Right ventricle myocardium inferior (tissue), 1 donor: ENCODE results near the gene GLRX3. TPM values are rescaled to one million over a fixed set of nuclear protein-coding genes. Genes with fewer than 3 reads are reported as not detected.

ENCODE experiments used
- ATAC-seq: fragments of 200-7000 bp; cut with Tn5 transposase; one replicate; pipeline ENCODE4 v1.9.1; 2020; ENCODE audit warnings: mild to moderate bottlenecking, moderate library complexity
- DNase-seq: peaks from one replicate; pipeline ENCODE4 v3.0.0; 2021; ENCODE audit errors: missing footprints
- intact Hi-C: fragments of 100-400 bp; cut with DNase I; formaldehyde crosslinking; loops from one replicate; pipeline ENCODE4 v1.11.0; 2022
- total RNA-seq: library from RNA; stranded (reverse); fragmentation: NEBNext Ultra II Directional; extraction: Animal tissue kit (Norgen Biotek cat#: 25700); gene quantifications from one replicate; pipeline ENCODE4 v1.2.1, GENCODE V29; 2021
- donor health status: DM: no; HTN: yes; CAD: no; lungs with severe emphysema.

Gene GLRX3
- total RNA-seq, 1 donor from 2014 or later = 74.3 TPM

DNA sequence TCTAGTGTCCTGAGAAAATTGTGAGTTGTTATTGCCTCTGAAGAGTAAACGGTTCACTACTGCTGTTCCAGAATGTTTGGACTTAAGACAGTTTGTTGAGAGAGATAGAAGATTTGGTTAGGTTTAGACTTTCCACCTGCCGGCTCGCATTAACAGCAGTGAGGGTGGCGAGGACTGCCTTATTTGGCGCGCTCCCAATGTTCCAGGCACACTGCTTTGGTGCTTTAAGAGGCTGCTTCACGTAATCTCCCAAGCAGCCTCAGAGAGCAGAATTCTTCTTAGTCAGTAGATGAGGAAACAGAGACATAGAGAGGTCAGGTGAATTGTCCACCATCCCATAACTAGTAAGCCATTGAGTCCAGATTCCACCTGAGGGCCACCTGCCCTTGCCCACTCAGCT, 41.1 kb downstream of the GLRX3 start:
- DNase-seq = no peak
- intact Hi-C loops = no loop called here
- ATAC-seq = peak; percentile 68

DNA sequence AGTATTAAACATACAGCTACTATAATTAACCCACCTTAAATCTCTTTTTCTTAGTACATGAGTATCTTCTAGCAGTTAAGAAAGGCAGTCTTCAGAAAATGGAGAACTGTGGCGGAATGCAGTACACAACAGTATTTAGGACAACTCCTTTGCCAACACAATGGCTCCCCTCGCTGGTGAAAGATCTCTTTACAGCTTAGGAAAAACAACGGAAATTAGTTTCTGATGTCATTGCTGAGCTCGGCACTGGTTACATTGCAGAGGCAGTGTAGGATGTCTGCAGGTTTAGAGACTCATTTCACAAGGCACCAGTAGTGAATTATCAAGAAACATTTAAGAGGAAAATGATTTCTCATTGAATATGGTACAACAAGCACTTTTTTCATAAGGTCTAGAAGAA, 43.4 kb downstream of the GLRX3 start:
- intact Hi-C loops = no loop called here
- DNase-seq = no peak
- ATAC-seq = peak; percentile 64

DNA sequence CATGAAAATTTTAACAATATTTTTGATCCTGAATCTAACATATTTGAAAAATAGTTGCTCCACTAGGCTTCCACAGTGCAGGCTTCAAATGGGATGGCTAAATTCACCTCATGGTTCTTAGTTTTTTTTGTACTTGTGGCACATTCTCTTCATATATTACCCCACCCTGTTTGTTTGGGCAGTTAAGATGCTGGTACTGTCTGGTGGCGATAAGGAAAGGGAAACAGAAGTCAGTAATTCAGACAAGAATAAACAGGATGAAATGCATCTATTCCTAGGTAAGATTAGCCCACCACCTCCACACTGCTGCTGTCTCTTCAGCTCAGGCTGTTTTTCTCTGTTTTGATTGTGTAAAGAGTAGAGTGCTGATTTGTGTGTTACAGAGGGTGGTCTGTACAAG, 44.2 kb downstream of the GLRX3 start:
- intact Hi-C loops = no loop called here
- DNase-seq = no peak
- ATAC-seq = no peak

DNA sequence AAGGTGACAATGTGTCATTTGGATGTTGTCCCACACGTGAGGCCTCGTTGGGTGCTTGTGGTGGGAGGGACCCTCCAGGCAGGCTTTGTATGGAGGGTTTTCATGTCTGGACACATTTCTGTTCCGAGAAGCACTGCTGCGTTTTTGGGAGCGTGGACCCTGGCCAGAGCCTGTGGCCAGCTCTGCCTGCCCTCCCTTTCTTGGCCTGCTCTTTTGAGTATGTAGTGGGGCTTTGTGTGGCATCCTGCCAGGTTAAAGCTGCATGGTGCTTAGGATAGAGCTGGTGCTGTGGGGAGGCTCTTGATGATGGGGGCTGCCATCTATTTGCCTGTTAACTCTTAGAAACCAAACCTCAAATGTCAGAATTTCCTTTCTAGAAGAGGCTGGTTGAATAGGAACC, 45.7 kb downstream of the GLRX3 start:
- no peak for ATAC-seq
- intact Hi-C loops = no loop called here
- DNase-seq = no peak

DNA sequence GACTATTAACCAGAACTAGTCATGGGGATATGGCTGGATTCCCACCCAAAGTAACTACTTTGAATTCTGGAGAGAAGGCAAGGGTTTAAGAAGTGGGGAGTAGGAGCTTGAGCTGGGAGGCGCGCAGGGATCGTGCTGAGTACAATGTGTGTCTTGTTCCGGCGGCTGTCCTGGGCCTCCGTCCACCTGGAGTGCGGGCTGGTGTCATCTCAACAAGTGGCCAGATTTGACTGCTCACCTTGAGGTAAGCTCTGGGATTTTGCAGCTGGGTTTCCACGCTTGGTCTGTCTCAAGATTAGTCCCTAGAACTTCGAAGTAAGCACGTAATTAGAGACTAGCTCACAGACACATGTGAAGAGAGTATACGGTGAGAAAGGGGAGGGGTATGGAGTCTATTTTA, 49.4 kb downstream of the GLRX3 start:
- intact Hi-C loops = no loop called here
- DNase-seq = no peak
- no peak for ATAC-seq

DNA sequence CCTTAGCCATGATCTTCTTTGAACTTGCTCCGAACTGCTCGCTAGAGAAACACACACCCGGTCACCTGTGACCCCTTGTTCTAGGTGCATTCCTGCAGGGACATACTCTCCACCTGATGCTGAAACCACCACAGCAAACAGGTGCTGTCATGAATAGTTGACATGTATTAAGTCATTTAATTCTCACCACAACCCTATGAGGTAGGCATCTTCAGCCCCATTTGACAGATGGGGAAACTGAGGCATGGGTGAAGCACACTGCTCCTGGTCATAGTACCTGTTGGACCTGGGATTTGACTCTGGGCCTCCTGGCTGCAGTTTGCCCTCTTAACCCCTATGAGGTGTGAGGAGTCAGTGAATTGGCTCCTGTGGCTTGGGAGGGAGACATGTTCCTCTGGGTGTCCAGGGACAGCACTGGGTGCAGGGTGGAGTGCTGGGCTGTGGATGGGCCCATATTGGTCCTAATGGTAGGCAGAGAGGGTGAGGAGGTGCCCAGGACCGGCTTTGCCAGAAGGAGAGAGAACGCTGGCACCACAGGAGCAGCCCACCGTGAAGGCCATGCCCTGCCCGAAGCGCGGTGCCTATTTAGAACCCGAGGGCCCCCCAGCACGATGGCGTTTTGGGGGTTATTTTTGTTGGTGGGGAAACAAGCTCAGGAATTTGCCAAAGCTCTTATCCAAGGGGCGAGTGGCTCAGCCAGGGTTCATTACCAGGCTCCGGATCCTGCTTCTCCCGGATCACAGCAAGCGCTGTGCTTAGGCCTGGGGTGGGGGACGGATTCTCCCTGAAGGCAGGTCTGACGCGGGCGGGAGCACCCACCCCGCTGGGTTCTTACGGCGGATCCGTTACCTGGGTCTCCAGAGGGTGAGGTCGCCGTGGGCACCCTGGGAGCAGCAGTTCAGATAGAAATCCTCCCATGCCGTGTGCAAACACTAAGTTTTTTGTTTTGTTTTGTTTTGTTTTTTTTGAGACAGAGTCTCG, 52.3 kb downstream of the GLRX3 start:
- ATAC-seq (no peak), DNase-seq (no peak)
- intact Hi-C loops = no loop called here

DNA sequence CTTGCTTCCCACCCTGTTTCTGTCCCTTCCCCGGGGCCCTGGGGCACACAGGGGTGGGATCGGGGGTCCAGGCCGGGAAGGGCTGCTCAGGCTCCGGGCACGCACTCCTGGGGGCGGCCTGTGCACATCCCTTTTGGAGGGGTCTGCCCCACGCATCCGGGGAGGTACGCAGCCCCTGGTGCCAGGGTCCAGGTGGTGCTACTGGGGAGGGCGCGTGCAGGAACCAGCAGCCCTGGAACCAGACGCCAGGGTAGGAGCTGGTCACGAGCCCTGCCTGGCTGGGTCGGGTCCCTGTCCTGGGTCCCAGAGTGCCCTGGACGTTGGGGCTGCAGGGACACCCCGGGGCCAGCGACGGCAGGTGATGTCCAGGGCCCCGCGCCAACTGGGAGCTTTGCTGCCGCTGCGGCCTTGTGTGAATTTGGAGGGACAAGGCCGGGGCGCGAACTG, 53.4 kb downstream of the GLRX3 start:
- intact Hi-C loops = loop anchor here (5.0 kb wide), 3 partner anchors 113 to 1683 kb away; no protein-coding TSS in a partner anchor
- ATAC-seq (no peak), DNase-seq (no peak)

DNA sequence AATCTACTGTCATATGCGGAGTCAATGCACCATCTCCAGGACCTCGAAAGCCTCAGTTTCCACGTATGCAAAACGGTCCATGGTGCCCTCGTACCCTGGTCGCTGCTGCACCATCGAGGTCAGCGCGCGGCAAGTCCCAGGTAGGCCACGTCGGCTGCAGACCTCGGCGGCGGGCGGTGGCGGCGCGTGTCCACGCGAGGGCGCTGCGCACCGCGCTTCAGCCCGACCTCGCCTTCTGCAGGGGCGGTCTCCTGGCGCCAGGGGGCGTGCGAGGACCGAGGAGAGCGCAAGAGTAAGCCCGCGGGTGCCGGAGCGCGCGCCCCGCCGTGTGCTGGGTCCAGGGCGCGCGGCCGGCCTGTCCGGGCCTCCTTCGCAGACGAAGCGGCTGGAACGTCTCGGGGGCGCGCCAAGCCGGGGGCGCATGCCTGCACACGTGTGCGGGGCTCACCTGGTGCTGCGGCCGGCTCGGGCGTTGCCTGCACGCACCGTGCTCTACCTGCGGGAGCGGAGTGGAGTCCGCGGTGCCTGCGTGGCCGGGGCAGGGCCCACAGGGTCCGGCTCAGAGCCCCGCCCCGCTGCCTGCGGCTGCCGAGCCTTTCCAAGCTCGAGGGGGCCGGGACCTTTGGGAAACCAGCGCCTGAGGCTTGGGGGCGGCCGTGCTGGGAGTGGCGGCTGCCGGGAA, 54.0 kb downstream of the GLRX3 start:
- peak; percentile 94 for DNase-seq
- peak; percentile 94 for ATAC-seq
- intact Hi-C loops = loop anchor here (5.0 kb wide), 3 partner anchors 112 to 1682 kb away; no protein-coding TSS in a partner anchor

DNA sequence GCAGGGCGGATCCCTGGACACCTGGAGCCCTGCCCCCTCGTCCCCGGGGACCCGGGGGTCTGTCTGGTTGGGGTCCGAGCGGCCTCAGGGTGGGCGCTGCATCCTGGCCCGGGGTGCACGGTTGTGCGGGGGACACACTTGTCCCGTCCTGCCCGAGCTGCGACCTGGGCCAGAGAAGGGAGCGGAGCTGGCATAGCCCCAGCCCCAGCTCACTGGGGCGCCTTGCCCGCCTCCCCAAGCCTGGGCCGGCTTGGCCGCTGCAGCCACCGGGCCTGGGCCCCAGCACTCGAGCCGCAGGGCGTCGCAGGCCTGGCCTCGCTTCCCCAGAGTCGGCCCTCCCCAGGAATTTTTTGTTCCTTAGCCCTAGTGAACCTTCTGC, 54.5 kb downstream of the GLRX3 start:
- intact Hi-C loops = loop anchor here (5.0 kb wide), 3 partner anchors 112 to 1682 kb away; no protein-coding TSS in a partner anchor
- no peak for DNase-seq
- ATAC-seq = peak; percentile 9

DNA sequence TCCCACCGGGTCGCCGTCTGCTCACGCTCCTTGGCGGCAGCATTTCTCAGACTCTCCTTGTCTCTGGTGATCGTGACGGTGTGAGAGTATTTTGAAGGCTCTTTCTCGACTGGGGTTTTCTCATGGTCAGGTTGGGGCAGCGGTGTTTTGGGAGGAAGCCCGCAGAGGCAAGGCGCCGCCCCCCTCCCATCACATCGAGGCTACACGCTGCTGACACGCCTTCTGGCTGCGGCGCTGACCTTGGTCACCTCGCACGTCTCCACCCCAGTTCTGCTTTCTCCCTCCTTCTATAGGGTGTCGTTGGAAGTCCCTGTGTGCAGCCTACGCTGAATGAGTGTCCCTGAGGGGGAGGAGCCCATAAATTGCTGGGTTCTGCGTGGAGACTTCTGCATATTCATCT, 55.2 kb downstream of the GLRX3 start:
- DNase-seq = no peak

DNA sequence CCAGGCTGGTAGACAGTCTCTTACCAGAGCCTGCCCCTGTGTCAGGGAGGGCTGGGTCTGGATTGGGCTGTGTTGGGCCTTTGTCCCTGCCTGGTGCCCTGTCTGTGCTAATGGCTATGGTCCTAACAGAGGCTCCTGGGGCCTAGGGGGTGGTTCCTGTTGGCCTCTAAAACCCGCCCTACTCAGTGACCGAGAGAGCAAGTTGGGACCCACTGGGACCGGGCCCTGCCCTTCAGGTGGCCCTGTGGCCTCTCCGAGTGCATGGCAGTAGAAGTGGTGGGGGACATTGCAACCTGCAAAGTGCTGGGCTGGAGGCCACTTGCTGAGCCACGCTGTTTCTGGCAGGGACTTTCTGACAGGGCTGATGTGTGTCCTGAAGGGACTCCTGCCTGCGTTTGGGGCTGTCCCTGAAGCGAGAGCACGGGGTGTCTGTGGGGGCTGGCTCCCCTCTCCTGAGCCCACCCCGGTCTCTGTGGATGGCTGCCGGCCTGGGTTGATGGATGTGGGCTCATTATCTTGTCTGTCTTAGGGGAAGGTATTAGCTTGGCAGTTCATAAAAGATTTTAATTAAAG, 56.2 kb downstream of the GLRX3 start:
- DNase-seq (no peak), ATAC-seq (no peak)
- intact Hi-C loops = loop anchor here (5.0 kb wide), 3 partner anchors 110 to 1680 kb away; no protein-coding TSS in a partner anchor

More for the DNA sequence above, 55.2 kb downstream of the GLRX3 start:
- intact Hi-C loops = loop anchor here (5.0 kb wide), 3 partner anchors 111 to 1681 kb away; no protein-coding TSS in a partner anchor
- no peak for ATAC-seq

DNA sequence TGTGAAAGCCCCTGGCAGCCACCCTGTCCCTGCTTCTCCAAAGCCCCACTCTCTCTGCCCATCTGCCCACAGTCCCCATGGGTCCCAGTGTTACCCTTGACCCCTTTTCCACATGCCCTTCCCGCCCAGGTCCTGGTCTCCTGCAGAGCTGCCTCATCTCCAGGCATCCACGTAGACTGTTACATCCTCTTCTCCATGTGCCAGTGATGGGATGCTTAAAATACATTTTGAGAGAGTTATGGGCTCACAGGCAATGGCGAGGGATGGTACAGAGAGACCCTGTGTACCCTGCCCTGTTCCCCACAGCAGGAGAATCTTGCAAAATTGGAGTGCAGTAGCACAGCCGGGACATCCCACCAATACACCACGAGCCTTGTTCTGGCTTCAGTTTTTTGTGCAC, 56.8 kb downstream of the GLRX3 start:
- DNase-seq = no peak
- no peak for ATAC-seq
- intact Hi-C loops = loop anchor here (5.0 kb wide), 3 partner anchors 109 to 1679 kb away; no protein-coding TSS in a partner anchor

DNA sequence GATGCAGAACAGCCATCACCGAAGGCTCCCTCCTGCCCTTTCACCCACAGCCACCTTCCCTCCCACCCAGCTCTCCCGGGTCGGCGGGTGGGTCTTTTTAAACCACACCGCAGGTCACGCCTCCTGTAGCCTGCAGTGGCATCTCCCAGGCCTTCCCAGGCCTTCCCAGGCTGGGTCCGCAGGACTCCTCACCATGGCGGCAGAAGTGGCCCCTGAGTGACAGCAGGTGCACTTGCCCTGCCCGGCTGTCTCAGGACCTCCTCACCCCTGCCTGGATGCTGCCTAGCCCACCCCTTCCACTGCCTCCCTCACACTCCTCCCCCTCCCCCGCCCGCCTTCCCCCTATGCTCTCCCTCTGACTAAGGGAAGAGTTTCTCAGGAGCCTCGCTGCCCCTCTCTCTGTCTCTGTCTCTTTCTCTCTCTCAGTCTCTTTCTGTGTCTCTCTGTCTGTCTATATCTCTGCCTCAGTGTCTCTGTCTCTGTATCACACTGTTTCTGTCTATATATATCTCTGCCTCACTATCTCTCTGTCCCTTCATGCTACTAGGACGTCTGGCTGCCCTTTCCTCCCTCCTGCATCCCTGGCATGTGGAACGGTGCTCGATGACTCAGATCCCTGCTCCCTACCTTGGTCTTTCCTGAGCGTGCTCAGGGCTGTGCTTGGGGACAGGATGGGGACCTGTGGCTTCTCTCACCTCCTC, 57.5 kb downstream of the GLRX3 start:
- ATAC-seq (no peak), DNase-seq (no peak)
- intact Hi-C loops = loop anchor here (5.0 kb wide), 3 partner anchors 109 to 1679 kb away; no protein-coding TSS in a partner anchor

DNA sequence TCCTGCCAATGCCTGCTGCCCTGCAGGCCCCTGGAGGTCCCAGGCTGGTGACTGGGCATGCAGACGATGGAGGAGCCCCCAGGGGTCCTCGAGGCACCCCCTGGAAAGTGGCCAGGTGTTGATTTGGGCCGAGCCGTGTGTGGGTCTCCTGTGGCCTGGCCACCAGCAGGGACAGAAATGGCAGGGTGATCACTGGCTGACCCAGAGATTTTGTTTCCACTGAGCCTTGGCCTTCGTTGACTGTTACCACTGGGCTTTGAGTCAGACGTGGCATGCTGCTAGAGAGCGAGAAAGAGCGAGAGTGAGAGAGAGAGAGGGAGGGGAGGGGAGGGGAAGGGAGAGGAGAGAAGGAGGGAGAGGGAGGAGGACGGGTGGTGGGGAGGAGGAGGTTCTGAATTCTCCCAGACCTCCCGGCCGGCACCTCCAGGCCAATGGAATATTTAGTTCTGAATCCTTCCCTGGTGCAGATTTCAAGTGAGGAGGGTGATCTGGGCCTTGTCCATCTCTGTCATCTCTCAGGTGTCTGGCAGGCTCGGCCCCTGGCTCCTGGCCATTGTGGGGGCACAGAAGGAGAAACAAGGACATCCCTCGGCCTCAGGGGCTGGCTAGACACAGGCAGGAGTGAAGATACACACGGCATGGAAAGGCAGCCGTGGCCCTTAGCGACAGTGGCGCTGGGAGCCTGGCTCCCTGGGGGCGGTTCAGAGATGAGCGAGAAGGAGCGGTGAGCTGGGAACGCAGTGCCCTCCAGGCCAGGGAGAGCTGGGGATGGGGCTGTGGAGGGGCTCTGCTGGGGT, 58.2 kb downstream of the GLRX3 start:
- DNase-seq (no peak), ATAC-seq (no peak)
- intact Hi-C loops = loop anchor here (5.0 kb wide), 3 partner anchors 108 to 1678 kb away; no protein-coding TSS in a partner anchor

DNA sequence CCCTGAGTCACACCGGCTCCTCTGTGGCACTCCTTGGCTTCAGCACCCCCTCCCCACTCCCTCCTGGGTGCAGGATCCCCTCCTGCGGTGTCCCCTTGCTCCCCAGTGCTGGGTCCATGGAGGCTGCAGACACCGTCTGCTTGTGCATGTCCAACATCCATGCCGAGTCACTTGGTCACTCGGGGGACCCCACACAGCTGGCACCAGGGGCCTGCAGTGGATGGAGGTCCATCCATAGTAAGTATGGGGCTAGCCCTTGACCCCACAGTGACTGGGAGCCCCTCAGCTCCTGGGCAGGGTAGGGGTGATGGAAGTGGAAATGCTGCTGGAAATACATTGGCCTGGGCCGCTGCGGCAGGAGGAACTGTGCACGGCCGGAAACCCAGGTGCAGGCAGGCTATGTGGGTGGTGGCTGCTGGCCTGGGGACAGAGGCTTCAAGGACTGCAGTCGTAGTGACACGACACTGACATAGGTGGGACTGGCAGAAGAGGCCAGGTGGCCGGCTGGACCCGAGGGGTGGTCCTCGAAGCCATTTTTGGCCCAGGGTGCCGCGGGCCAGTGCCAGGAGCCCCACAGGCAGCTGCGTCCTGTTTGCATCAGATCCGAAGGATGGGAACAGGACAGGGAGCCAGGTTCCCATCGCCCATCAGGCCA, 58.9 kb downstream of the GLRX3 start:
- ATAC-seq = no peak

DNA sequence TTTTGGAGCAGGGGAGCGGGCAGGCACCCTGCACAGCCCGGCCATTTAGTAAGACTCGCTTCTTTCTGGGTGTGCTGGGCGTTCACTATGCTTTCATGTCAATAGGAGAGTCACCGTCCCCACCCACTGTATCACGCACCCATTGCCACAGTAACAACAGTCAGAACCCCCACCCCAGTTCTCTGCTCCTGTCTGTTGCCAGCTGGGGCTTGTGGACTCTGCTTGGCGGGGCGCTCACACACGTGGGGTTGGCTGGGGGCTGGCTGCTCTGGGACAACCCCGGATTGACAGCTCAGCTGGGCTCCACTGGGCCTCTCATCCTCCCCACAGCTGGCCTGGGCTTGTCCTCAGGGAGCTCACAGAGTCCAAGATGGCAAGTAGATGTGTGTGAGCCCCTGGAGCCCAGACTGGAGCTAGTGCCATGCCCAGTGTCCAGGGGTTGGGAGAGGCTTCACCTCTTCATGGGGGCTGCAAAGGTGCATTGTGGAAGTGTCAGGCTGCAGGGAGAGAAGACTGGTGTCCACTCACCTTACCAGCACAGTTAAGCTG, 59.6 kb downstream of the GLRX3 start:
- DNase-seq (no peak), ATAC-seq (no peak)
- intact Hi-C loops = no loop called here

More for the DNA sequence above, 58.9 kb downstream of the GLRX3 start:
- no peak for DNase-seq
- intact Hi-C loops = loop anchor here (5.0 kb wide), 3 partner anchors 107 to 1677 kb away; no protein-coding TSS in a partner anchor
